BE2C (cell line): ENCODE data around the gene KCNA2.

Experiments used
- DNase-seq: peaks from one replicate; pipeline ENCODE4 v3.0.0-alpha.2; 2020
- H3K27me3 ChIP-seq: fragments of 250-450 bp; sonication (Bioruptor Pico); 2 replicates; pipeline ENCODE4 v1.5.1; 2020; ENCODE audit warnings: mild to moderate bottlenecking
- H3K36me3 ChIP-seq: fragments of 250-450 bp; sonication (Bioruptor Pico); 2 replicates; pipeline ENCODE4 v1.5.1; 2020; ENCODE audit warnings: mild to moderate bottlenecking
- H3K4me1 ChIP-seq: fragments of 250-450 bp; sonication (Bioruptor Pico); 2 replicates; pipeline ENCODE4 v1.5.1; 2020
- H3K4me3 ChIP-seq: 2 replicates; pipeline ENCODE4 v1.5.1; 2011; ENCODE audit warnings: low read depth, low read length
- H3K9me3 ChIP-seq: fragments of 250-450 bp; sonication (Bioruptor Pico); 2 replicates; pipeline ENCODE4 v1.5.1; 2020
- CTCF ChIP-seq: IDR thresholded peaks from 2 replicates; pipeline ENCODE4 v1.5.1; 2012; ENCODE audit warnings: mild to moderate bottlenecking, low read depth, low read length

KCNA2 gene

GRCh38 chr1:110566836-110567235 lies 39.3 kb downstream of the KCNA2 start:
- Histone ChIP-seq H3K4me1 (no peaks in the 10 kb centered on the region), H3K36me3 (no peaks in the 10 kb centered on the region), H3K27me3 (peaks cover 9% of the 10 kb centered on the region), H3K9me3 (no peaks in the 10 kb centered on the region), H3K4me3 (no peak overlapping the region)
- DNase-seq: no peak
- TF ChIP-seq CTCF: no peak

- no peaks in the 10 kb centered on the region for H3K9me3 ChIP-seq
- peaks cover 6% of the 10 kb centered on the region for H3K27me3 ChIP-seq
- no peak for DNase-seq
- no peaks in the 10 kb centered on the region for H3K4me1 ChIP-seq
- H3K4me3 ChIP-seq: no peak overlapping the region
- TF ChIP-seq CTCF: no peak
- H3K36me3 ChIP-seq: no peaks in the 10 kb centered on the region
These were observed 40.6 kb downstream of the KCNA2 start for GRCh38 chr1:110565565-110565964.

- H3K27me3 ChIP-seq: no peaks in the 10 kb centered on the region; the same call in 1 of the 2 replicates
- no peaks in the 10 kb centered on the region for H3K9me3 ChIP-seq
- DNase-seq: no peak
- TF ChIP-seq CTCF: no peak
- H3K4me1 ChIP-seq: no peaks in the 10 kb centered on the region
- H3K36me3 ChIP-seq: no peaks in the 10 kb centered on the region
- no peak overlapping the region for H3K4me3 ChIP-seq
These were observed 43.1 kb downstream of the KCNA2 start for GRCh38 chr1:110563089-110563488.

GRCh38 chr1:110561596-110561995 lies 44.6 kb downstream of the KCNA2 start:
- no peaks in the 10 kb centered on the region; the same call in 1 of the 2 replicates for H3K27me3 ChIP-seq
- no peak for TF ChIP-seq CTCF

GRCh38 chr1:110559157-110559556 lies 47.0 kb downstream of the KCNA2 start:
- DNase-seq: no peak
- no peak overlapping the region for H3K4me3 ChIP-seq
- H3K9me3 ChIP-seq: no peaks in the 10 kb centered on the region
- no peaks in the 10 kb centered on the region for H3K4me1 ChIP-seq
- H3K36me3 ChIP-seq: no peaks in the 10 kb centered on the region
- no peaks in the 10 kb centered on the region; the same call in 1 of the 2 replicates for H3K27me3 ChIP-seq
- TF ChIP-seq CTCF: no peak

More at GRCh38 chr1:110561596-110561995, 44.6 kb downstream of the KCNA2 start:
- H3K4me3 ChIP-seq: no peak overlapping the region
- no peak for DNase-seq
- no peaks in the 10 kb centered on the region for H3K9me3 ChIP-seq
- H3K36me3 ChIP-seq: no peaks in the 10 kb centered on the region
- H3K4me1 ChIP-seq: no peaks in the 10 kb centered on the region

- no peaks in the 10 kb centered on the region; the same call in 1 of the 2 replicates for H3K27me3 ChIP-seq
- no peaks in the 10 kb centered on the region for H3K9me3 ChIP-seq
- H3K36me3 ChIP-seq: no peaks in the 10 kb centered on the region
- DNase-seq: no peak
- H3K4me3 ChIP-seq: no peak overlapping the region
- H3K4me1 ChIP-seq: no peaks in the 10 kb centered on the region
- TF ChIP-seq CTCF: no peak
These were observed 48.7 kb downstream of the KCNA2 start for GRCh38 chr1:110557481-110557880.
